GM19468 (cell line): ENCODE results near the gene PRDM15.

Experiments
- ATAC-seq: cut with Tn5 transposase; IDR thresholded peaks from one replicate; pipeline ENCODE4 v1.9.1; 2021; ENCODE audit warnings: mild to moderate bottlenecking, moderate library complexity, moderate number of reproducible peaks; ENCODE audit not compliant: unreplicated experiment; ENCODE audit errors: extremely low read depth

Gene PRDM15

GRCh38 chr21:41816583-41817165 is 62.5 kb downstream of the PRDM15 start:
- no peak for ATAC-seq

GRCh38 chr21:41815652-41816582 is 63.2 kb downstream of the PRDM15 start:
- no peak for ATAC-seq

DNA sequence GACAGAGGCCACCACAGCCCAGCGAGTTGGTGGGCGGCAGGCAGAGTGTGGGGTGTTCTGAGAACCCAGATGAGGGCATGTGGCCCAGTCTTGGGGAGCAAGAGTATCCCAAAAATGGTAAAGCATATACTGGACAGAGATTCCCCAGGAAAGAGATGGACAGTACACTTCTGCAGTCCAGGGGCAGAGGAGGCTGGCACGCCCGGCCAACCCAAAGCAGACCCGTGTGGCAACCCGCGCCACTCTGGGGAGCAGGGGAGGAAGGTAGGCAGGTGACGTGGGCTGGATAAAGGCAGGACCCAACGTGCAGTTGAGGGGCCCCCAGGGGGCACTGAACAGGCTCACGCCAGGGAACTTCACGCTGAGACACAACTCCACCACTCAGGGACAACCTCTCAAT is 65.9 kb downstream of the PRDM15 start:
- no peak for ATAC-seq

DNA sequence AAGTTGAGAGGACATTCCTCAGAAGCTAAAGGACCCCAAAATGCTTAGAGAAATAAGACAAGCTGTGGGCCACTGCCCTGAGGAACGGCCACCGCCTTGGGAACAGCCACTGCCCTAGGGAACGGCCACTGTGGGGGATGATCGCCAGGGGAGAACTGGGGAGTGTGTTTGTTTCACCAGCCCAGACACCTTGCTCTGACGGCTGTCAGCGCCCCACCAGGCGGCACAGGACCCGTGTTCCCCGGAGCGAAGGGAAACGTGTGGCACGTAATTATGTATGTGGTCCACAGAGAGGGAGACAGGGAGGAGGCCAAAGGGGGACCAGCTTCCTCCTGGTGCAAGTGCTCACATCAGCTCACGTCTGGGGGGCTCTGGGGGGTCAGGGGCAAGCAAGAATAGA is 66.5 kb downstream of the PRDM15 start:
- no peak for ATAC-seq

DNA sequence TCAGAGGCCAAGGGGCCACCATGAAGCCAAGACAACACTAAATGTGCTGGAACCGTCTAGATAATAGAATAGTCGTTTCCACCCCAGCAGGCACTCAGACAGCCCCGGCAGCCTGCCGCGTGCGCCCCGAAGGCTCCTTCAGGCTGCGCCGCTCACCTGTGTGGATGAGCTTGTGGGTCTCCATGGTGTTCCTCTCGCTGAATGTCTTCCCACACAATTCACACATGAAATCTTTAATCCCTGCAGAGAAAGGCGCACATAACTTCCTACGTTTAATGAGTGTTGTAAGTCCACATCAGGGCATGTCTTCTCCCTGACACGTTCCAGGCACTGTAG is 68.6 kb downstream of the PRDM15 start:
- ATAC-seq = no peak

GRCh38 chr21:41809891-41810596 is 69.1 kb downstream of the PRDM15 start:
- no peak for ATAC-seq

GRCh38 chr21:41808846-41809245 is 70.3 kb downstream of the PRDM15 start:
- no peak for ATAC-seq

GRCh38 chr21:41808094-41808493 is 71.0 kb downstream of the PRDM15 start:
- ATAC-seq = no peak

GRCh38 chr21:41806773-41807172 is 72.4 kb downstream of the PRDM15 start:
- ATAC-seq = no peak

DNA sequence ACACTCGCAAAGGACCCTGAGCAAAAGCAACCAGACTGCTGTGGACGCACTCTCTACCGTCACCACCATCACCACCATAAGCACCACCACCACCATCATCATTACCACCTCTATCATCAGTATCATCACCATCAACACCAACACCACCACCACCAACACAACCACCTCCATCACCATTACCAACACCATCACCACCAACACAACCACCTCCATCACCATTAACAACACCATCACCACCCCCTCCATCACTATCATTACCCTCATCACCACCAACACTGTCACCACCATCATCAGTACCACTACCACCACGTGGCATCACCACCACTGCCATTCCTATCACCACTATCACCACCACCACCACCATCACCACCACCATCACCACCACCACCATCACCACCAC is 73.5 kb downstream of the PRDM15 start:
- ATAC-seq = no peak

GRCh38 chr21:41805038-41805437 is 74.1 kb downstream of the PRDM15 start:
- no peak for ATAC-seq

DNA sequence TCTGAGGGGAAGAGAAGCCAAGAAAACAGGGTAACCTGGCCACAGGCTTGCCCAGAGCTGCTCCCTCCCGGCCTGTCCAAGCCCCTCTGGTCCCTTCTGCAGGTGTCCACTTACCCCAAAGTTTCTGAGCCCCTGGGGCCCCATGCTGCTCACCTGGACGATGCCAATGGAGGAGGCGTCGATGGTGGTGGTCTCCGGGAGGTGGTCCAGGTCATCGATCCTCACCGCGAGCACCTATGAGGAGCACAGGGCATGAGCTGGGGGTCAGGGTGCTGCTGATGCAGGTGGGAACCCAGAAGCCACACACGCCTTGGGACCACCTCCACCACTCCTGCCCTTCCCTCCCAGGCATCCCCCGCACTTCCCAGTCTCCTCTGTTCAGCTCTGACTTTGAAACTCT is 74.8 kb downstream of the PRDM15 start:
- no peak for ATAC-seq

GRCh38 chr21:41803316-41803715 is 75.8 kb downstream of the PRDM15 start:
- no peak for ATAC-seq

DNA sequence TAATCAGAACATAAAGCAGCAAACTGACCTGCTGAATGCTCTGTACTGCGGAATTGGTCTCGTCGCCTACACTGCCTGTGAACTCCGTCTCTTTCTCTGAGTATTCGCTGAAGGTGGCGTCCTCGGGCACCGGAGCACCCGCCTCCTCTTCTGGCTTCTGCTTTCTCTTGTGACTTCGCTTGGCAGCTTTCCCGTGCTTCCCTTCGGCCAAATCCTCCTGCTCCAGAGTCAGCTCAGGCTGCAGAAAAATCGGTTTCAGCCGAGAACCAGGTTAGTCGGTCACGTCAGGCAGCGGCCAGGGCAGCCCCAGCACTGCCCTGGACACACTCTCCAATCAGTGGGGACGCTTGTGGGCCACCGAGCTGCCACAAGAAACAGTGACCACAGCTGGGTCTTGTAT is 76.5 kb downstream of the PRDM15 start:
- no peak for ATAC-seq

DNA sequence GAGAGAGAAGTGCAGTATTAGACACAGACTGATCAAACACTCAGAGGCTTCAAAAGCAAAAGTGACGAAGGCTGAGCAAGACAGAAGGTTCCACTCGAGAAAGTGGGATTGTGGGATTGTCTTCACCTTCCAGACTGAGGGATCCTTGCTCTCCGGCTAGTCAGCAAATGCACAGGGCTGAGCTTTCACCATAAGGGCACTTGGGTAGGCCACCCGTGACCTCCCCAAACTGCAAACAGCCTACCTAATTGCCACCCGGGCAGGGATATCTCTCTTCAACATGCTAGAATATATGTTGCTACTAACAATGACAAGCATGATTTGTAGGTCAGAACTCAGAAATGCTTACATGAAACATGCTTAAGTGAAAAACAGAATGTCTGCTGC is 77.0 kb downstream of the PRDM15 start:
- ATAC-seq = no peak

DNA sequence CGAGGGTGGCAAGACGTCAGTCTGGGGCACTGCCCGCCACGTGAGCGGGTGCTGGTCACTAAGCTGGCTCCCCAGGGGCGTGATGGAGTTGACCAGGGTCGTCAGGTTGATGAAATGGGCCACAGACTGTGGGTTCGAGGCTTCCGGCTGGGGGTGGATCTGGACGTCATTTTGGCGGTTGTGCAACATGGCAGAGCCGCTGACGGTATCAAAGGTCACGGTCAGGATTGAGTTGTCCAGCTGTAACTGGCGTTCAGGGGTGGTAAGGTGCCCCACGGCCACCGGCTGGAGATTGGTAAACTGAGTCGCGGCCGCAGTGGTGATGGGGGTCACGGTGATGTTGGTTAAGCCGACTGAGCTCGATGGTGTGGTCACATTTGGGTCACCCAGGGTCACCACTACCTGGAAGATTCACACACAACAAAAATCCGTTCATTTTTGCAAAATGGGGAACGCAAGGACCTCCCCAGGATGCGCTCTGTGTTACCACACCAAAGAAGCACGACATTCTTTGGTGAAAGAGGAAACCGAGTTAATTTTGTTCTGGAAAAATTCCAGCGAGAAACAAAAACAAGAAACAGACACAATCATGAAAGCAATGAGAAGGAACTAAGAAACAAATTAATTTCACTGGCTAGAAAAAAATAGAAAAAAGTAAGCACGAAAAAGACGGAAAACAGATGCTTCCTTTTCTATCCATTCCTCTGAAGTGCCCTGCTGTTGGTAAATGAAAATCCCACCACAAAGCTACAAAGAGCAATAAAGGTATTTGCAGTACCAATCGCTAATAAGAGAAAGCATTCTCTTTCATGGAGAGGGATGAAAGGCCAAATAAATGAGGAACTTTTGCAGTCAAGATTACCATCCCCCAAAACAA is 77.6 kb downstream of the PRDM15 start:
- no peak for ATAC-seq

- ATAC-seq = no peak
Measured at GRCh38 chr21:41800425-41801320, 78.5 kb downstream of the PRDM15 start.

- ATAC-seq = no peak
Measured at GRCh38 chr21:41799763-41800162, 79.4 kb downstream of the PRDM15 start.

GRCh38 chr21:41798326-41798725 is 80.8 kb downstream of the PRDM15 start:
- ATAC-seq = no peak
